GM19023 (cell line): ENCODE results near the gene COA1.
"Not testable (repeated sequence)": the region's sequence is repeated elsewhere in the genome, so short reads cannot be mapped to it uniquely, and the experiment has no call there.

Experiments used
- ATAC-seq: cut with Tn5 transposase; IDR thresholded peaks from one replicate; pipeline ENCODE4 v1.9.1; 2021; ENCODE audit warnings: mild to moderate bottlenecking, moderate library complexity; ENCODE audit not compliant: unreplicated experiment

COA1 gene

GRCh38 chr7:43637114-43637806, 92.1 kb downstream of the COA1 start:
- no peak for ATAC-seq

- no peak for ATAC-seq
These were observed 93.2 kb downstream of the COA1 start for GRCh38 chr7:43636093-43636492.

- ATAC-seq, result no peak
These were observed 94.9 kb downstream of the COA1 start for GRCh38 chr7:43634384-43634783.

- ATAC-seq, result no peak
These were observed 96.6 kb downstream of the COA1 start for GRCh38 chr7:43632746-43633145.

- no peak for ATAC-seq
These were observed 97.8 kb downstream of the COA1 start for GRCh38 chr7:43631559-43631958.

- ATAC-seq, result no peak
These were observed 98.8 kb downstream of the COA1 start for GRCh38 chr7:43630482-43630881.

- ATAC-seq, result no peak
These were observed 99.5 kb downstream of the COA1 start for GRCh38 chr7:43629857-43630256.

GRCh38 chr7:43628431-43628830, 100.9 kb downstream of the COA1 start:
- no peak for ATAC-seq

GRCh38 chr7:43627798-43628197, 101.5 kb downstream of the COA1 start:
- not testable (repeated sequence) for ATAC-seq

- ATAC-seq, result no peak
These were observed 102.6 kb downstream of the COA1 start for GRCh38 chr7:43626695-43627094.

GRCh38 chr7:43625980-43626379, 103.3 kb downstream of the COA1 start:
- ATAC-seq, result no peak

- no peak for ATAC-seq
These were observed 103.9 kb downstream of the COA1 start for GRCh38 chr7:43625453-43625852.

GRCh38 chr7:43624156-43624555, 105.2 kb downstream of the COA1 start:
- ATAC-seq, result no peak

GRCh38 chr7:43621729-43622448, 107.4 kb downstream of the COA1 start:
- ATAC-seq, result no peak

GRCh38 chr7:43619213-43620012, 109.9 kb downstream of the COA1 start:
- no peak for ATAC-seq

GRCh38 chr7:43618073-43618472, 111.2 kb downstream of the COA1 start:
- no peak for ATAC-seq

GRCh38 chr7:43616977-43617376, 112.3 kb downstream of the COA1 start:
- ATAC-seq, result no peak

GRCh38 chr7:43615558-43616145, 113.7 kb downstream of the COA1 start:
- no peak for ATAC-seq

GRCh38 chr7:43612599-43613589, 116.4 kb downstream of the COA1 start:
- no peak for ATAC-seq

- ATAC-seq, result no peak
These were observed 117.2 kb downstream of the COA1 start for GRCh38 chr7:43612128-43612527.
